HK-2 (cell line): Measurements from ENCODE around the gene FBXL17.

Experiments
- DNase-seq: peaks from one replicate; pipeline ENCODE4 v3.0.0-alpha.2; 2018; ENCODE audit not compliant: unreplicated experiment

The FBXL17 gene

DNA sequence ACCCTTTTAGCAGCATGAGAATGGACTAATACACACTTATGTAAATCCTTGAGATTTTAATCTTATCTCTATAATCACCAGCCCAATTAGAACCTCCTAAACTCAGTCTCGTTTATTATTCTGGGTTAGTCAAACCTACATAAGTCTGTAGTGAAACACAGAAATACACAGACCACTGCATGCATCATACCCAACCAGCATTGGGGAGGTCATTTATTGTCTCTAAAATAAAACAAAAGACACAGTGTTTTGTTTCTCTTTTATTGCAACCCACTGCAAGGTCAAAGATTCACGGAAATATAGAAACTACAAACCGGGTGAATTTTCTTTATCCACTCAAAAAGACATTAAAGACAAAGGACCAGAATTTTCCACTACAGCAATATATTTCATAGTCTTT is 523.1 kb downstream of the FBXL17 start:
- DNase-seq, result no peak

DNA sequence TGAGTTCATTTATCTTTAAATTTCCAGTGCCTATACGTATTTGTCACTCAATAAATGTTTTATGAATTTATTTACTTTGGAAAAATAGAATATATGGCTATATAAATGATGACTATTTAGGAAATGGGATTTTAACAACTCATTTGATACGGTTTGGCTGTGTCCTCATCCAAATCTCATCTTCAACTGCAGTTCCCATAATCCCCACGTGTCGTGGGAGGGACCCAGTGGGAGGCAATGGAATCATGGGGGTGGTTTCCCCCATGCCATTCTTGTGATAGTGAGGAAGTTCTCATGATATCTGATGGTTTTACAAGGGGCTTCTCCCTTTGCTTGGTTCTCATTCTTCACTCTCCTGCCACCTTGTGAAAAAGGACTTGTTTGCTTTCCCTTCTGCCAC is 523.6 kb downstream of the FBXL17 start:
- no peak for DNase-seq

DNA sequence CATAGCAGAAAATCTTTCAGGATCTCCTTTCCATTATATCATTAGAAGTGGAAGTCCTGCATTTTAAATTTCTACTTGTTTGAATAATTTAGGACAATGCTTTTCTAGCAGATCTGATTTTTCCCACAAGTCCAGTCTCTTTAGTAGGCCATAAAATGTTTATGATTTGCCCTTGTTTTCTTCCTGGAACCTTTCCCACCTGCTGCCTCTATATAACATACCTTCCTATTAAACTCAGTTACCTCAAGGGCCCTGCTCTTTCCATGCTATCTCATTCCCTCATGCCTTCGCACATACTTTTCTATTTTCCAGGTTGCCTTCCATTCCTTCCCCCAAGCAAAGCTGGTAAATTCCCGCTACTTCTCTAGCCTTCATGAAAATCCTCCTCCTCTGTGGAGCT is 524.1 kb downstream of the FBXL17 start:
- no peak for DNase-seq

DNA sequence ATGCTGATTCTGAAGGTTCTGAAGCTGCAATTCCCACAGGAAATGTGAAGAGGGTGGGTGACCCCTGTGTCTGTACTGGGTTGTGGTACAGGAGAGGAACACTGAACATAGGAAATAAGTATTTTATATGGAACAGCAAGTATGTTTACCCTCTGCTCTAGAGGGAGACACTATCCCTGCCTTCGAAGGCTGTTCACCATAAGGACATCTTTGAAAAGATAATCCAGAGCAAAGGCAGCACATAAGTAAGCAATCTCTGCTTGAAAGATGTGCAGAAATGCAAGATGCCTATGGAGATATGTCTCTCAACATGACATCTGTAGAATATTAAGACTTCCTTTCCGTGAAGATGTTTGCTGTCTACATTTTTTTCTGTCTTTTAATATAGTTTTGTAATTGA is 526.7 kb downstream of the FBXL17 start:
- no peak for DNase-seq

DNA sequence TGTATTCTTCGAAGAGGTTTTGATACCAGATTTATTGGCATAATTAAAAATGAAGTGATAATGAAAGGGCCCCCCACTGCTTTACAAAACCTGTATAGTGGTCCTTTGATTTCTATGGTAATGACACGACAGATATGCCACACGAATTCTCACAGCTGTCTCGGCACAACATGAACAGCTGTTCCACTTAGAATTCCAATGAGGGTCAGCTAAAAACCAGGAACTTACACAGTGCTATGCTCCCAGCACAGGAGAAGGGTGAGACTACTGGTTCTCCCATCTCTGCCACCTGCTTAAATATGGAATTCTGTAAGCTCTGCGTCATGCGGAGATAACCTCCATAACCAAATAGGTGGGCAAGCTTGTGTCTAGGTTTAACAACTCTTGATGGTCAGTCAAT is 528.2 kb downstream of the FBXL17 start:
- no peak for DNase-seq

DNA sequence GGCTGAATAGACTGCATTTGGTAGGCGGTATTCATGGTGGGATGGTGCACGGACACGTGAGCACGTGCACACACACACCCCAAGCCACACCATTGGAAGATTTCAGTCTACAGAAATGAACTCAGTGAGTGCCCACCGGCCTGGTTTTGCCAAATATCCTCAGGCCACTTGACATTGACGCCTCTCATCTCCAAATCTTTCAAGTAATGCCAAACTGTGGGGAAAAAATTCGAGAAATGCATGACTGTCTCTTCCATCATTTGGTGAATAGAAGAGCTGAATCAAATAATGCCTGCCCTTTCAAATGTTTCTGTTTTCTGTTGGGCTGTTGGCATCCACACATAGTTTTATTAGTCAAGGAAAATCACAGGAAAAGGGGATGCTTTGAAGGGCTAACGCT is 528.9 kb downstream of the FBXL17 start:
- DNase-seq, result no peak

DNA sequence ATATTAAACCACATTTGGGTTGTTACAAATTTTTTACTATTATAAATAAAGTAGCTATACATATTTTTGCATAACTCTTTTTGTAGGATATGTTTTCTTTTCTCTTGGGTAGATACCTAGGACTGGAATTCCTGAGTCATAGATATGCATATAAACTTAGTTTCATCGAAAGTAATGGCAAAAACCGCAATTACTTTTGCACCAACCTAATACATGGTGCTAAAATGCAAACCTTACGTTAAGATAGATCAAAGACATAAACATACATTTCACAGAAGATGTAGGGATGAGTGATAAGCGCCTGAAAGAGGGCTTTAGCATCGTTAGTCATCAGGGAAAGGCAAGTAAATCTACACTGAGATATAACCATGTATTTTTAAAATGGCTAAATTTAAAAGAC is 532.8 kb downstream of the FBXL17 start:
- no peak for DNase-seq

DNA sequence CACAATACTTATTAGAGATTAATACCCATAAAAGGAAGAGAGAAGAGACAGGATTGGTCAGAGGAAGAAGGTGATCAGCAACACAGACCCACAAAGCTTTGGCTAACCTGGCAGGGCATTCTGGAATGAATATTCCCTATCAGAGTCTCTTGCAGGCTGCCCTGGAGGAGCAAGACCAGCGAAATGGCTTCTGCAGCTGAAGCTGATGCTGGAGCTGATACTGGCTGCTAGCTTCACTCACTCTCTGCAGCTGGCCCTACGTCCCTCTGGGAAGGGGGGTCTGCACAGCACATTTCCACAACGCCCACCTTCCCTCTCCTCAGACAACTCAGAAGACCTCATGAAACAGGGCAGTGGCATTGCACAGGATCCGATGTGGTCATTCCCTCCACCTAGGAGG is 541.3 kb downstream of the FBXL17 start:
- DNase-seq, result no peak

DNA sequence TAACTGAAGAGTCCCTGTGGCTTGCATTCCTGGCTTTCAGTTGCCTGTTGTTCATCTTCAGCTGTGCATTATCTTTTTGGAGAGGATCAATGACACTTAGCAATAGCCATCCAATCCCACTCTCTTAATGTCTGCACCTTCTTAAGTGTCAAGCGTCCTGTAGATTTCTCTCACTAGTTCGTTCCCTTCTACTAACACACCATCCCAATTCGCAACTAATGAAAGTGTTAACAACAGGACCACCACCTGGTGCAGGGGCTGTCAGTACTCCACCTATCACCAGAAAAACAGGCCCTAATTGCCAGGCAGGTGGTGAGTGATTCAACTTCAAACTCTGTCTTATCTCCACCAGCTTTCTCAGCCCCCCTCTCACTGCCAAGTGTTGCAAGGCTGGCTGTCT is 541.7 kb downstream of the FBXL17 start:
- DNase-seq, result no peak

DNA sequence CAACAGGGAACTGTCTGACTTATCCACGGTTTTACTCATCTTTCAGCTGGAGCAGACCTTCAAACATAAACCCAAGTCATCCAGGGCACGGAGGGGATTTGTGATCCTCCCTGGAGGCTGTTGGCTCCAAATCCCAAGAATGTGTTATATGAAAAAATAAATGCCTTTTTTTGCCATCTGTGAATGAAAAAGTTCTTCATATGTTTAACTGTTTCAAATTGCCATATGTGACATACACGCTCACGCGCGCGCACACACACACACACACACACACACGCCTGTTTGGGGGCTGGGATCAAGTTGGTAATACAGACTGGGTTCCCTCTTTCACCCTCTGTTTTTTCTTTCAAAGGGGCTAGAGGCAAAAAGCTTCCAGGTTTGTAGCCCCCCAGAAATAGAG is 546.8 kb downstream of the FBXL17 start:
- no peak for DNase-seq

DNA sequence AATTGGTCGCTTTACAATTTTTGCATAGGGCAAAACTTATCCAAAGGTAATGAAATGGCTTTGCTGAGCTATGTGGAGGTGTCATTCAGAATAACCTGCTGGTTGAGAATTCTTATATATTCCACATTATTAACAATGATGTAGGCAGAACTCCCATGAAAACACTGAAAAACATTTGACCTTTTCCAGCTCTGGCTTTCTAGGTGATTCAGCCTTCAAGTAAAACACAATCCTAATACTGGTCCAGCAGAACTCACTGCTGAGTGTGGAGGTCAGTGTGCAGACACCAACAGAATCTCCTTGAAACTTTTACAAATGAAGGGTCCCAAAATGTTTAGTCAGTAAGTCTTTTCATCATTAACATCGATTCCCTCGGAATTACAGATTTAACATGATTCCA is 549.2 kb downstream of the FBXL17 start:
- DNase-seq, result no peak

DNA sequence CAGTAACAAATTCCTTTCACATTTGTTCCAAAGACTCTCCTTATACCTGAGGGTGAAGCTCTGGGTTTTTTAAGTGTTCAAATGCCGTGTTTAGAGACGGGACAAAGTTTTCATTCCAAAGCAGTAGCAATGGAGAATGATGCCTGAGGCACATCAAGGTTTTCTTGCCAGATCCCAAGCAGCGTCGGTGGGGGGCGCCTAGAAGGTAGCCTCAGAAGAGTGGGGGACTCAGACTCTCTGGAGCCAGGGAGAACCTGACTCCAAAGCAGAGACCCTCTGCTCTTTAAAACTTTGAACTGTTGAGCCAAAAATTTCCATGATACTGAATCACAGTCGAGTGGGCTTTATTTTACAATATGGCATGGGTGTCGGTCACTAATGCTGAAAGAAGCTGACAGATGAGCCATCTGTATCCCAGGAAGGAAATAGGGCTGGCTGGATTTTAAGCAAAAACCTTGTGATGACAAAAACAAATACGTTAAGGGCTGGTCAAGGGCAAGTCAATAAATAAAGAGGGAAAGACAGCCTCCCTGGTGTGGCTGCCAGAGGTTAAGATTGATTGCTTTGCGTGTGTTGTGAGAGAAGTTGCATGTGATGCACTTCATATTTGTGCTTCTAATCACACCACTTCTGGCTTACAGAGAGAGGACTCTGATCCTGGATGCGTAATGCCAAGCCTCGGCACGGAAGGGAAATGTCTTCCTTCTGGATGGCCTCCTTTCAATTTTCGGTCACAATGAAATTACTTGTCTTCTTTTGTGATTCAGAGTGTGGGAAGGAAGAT is 550.1 kb downstream of the FBXL17 start:
- DNase-seq, result no peak

DNA sequence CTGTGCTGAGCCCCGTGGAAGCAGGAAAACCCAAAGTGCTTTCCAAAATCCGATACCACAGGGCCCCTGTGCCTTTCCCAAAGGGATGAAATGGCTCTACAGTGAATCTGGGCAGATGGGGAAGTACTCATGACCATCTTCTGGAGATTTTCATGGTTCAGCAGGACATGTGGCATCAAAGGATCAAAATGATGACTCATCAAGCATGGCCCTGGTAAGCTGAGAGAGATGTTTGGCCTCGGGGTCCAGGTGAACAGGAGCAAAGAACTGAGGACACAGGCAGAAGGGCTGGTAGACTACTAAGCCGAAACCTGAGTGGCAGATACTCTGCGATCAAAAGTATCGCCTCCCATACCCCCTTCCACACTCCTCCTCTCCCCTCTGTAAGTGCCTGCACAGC is 551.1 kb downstream of the FBXL17 start:
- no peak for DNase-seq

DNA sequence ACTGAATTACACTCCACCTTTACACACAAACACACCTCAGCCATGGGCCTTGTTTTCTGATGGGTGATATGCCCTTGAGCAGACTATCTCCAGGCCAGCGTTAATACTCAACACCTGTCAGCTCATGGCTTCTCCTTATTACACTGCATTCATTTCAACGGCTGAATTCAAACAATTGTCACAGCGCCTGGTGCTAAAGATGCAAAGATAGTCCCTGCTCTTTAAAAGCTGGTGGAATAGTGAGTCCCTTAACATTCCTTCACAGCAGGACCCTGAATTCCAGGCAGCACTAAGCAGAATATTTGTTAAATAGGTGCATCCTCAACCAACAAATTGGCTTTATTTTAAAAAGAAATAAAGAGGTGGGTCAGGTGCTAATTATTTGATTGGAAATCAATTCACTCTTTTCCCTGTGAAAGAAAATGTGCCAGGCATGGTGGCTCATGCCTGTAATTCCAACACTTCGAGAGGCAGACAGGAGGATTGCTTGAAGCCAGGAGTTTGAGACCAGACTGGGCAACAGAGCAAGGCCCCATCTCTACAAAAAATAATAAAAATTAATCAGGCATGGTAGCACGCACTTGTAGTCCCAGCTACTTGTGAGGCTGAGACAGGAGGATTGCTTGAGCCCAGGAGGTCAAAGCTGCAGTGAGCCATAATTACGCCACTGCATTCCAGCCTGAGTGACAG is 555.4 kb downstream of the FBXL17 start:
- DNase-seq, result no peak

DNA sequence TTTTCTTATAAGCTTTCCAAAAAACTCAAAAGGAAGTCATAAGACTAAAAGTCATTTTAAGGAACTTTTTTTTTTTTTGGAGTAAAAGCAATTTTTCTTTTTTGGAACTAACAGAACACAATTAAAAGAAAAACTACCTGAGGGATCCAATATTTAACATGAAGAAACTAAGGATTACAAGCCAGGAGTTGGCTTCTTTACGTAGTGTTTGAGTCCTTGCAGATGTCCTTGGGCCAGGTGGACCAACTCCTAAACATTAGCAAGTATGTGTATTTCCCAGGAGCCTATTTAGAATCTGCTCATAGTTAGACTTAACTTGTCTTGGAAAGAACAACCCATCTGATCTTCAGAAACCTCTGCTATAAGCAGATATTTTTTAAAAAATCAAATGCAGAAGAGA is 557.1 kb downstream of the FBXL17 start:
- no peak for DNase-seq

DNA sequence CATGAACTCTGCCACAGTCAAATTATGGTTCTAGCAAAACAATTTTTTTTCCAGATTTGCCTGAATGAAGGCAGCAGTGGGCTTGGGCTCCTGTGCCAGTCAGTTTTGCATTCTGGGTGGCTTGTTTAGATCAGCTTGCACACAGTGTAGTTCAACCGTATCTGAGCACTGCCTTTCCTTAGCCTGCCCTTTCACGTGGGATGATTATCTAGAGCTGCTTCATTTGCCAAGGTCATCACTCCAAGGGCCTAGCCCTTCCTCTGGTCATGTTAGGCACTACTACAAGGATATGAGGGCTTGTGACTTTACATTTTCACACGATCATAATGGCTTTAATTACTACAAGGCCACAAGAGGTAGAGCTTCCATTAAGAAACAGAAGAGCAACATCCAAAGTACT is 560.6 kb downstream of the FBXL17 start:
- no peak for DNase-seq

DNA sequence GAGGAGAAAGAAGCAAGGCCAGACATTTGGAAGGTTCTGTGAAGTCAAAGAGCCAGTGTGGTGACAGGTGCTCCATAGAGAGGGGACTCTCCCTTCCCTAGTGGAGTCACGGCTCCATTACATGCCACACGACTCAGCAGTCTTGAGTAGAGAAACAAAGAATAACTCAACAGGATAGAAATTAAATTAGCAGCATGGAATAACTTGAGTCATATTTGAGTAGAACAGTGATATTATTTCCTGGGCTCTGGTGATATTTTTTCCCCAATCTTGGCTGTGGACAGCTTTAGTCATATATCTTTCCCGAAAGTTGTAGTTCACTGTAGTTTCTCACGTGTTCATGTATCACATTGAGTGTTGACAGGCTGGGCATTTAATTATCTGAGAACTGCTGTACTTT is 561.5 kb downstream of the FBXL17 start:
- no peak for DNase-seq

DNA sequence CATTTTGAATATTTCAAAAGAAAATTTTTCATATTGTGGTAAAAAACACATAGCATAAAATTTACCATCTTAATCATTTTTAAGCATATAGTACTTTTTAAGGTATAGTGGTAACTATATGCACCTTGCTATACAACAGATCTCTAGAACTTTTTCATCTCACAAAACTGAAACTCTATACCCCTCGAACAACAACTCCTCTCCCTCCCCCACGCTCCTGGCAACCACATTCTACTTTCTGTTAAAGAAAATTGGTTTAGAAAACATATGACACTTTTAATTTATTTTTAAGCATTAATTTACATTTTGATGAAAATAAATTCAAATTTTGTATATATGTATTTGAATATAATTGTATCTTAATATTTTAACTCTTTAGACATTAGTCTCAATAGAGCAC is 563.9 kb downstream of the FBXL17 start:
- no peak for DNase-seq

DNA sequence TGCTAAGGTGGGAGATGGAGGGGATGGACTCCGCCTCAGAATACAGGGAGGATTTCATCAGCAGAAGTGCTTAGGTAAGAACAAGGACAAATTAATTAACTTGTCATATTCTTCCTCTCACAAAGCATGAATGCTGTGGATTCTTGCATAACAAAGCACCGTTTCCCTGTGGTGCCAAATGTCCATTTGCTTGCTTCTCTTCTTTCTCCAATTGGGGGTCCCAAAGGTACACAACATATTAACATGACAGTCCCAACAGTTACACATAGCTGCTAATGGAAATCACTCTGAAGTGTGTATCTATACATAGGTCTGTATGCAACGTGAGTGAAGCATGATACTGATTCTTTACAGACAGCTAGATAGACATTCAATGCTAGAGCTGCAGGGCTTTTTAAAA is 564.5 kb downstream of the FBXL17 start:
- no peak for DNase-seq

DNA sequence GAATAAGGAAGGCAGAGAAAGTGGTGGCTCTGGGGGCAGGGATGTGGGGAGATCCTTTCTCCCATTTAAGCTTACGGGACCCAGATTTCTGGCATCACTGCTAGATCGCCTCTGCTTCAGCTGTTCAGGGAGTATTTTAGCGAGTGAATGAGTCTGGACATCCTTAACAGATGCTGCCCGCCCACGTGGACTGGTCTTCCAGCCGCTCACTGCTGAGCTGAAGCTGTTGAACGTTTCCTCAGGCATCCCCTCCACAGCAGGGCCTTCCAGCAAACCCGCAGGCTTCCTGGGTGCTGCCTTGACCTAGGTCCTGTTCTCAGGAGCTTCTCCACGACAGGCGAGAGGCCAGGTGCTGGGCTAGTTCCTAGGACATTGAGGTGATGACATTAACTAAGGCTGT is 566.8 kb downstream of the FBXL17 start:
- no peak for DNase-seq

DNA sequence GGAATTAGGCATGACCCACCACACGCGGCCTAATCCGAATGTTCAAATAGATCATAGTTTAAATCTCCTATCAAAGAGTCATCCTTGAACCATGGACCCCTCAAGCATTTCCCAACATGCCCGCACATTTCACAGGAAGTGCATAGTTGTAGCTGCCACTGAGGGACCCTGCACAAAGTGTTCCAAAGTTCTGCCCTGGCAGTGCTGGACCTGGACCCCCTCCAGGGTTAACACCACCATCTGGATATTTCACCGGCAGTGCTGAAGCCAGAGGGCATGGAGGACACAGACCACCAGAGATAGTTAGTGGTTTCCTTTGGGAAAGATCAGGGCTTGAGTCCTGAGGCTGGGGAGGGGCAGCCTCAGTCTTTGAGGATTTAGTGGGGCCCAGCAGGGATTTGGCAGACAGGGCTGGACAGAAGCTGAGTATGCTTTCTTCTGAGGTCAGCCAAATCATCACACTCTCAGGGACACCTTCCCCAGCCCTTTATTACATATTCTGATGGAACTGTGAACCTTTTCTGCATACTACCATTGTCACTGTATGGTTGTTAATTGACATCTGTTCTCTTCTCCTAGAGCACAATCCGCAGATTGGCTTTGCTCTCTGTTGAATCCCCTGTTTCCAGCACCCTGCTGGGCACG is 567.6 kb downstream of the FBXL17 start:
- DNase-seq, result no peak

DNA sequence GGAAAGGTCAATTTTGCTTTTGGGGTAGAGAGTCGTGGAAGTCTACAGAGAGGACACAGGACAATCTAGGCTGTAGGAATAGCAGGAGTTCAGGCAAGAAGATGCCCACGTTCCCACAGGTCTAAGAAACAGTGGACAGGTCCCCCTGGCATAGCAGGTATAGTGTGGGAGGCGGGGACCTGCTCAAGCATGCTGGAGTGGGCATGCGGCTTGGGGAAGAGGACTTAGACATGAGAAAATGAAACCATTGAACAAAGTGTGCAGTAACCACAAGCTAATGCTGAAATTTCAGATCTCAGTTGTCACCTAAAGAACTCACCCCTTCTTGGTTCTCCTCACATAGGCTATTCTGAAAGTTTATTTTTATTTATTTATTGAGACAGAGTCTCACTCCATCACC is 568.3 kb downstream of the FBXL17 start:
- DNase-seq, result no peak

DNA sequence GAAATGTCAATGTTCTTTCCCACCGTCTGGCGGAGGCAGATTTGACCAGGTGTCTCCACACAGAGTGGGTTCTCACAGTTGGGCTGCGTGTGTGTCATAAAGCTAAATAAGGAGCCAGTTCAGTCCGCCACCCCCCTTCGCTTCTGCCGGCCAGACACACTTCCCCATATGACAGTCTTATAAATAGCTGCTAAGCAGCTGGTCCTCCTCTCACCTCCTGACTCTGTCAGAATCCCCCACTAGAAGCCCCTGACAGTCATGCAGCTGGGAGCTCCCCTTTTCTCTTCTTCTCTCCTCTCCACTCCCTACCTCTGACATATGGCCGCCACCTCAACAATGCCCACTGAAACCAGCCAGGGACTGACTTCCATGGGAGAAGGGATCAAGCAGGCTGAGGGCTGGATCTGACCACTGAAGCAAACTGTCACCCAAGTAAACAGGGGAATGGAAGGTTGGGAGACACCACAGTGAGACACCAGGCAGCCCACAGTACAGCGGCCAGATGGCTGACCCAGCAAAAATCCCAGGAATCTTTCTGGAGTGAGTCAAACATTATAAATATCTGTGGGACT is 569.2 kb downstream of the FBXL17 start:
- DNase-seq, result no peak
